CD4-positive, alpha-beta T cell treated with Interleukin-17A for 1 hour (primary cell): ENCODE results near the gene PGGT1B.
"Not testable (repeated sequence)": the region's sequence is repeated elsewhere in the genome, so short reads cannot be mapped to it uniquely, and the experiment has no call there.

ENCODE experiments used
- DNase-seq: peaks from one replicate; pipeline ENCODE4 v3.0.0-alpha.2; 2020

The PGGT1B gene

GRCh38 chr5:115257981-115258380, 4.7 kb downstream of the PGGT1B start:
- DNase-seq, result no peak

GRCh38 chr5:115249379-115249778, 13.3 kb downstream of the PGGT1B start:
- not testable (repeated sequence) for DNase-seq

GRCh38 chr5:115246361-115246991, 16.2 kb downstream of the PGGT1B start:
- peak; percentile 52 for DNase-seq

- no peak for DNase-seq
These were observed 19.3 kb downstream of the PGGT1B start for GRCh38 chr5:115243412-115243811.

GRCh38 chr5:115241881-115242642, 20.6 kb downstream of the PGGT1B start:
- no peak for DNase-seq

- no peak for DNase-seq
These were observed 25.6 kb downstream of the PGGT1B start for GRCh38 chr5:115237066-115237465.

- no peak for DNase-seq
These were observed 26.1 kb downstream of the PGGT1B start for GRCh38 chr5:115236599-115236998.

GRCh38 chr5:115231598-115231997, 31.1 kb downstream of the PGGT1B start:
- no peak for DNase-seq

GRCh38 chr5:115229606-115230005, 33.1 kb downstream of the PGGT1B start:
- DNase-seq, result no peak

GRCh38 chr5:115227281-115227680, 35.4 kb downstream of the PGGT1B start:
- DNase-seq, result no peak

GRCh38 chr5:115214541-115214940, 48.1 kb downstream of the PGGT1B start:
- no peak for DNase-seq

- peak; percentile 57 for DNase-seq
These were observed 53.4 kb downstream of the PGGT1B start for GRCh38 chr5:115209279-115209678.

GRCh38 chr5:115202952-115203351, 59.7 kb downstream of the PGGT1B start:
- no peak for DNase-seq

GRCh38 chr5:115196161-115196560, 66.5 kb downstream of the PGGT1B start:
- DNase-seq, result no peak

GRCh38 chr5:115194676-115195075, 68.0 kb downstream of the PGGT1B start:
- DNase-seq, result no peak

GRCh38 chr5:115193295-115193694, 69.4 kb downstream of the PGGT1B start:
- DNase-seq, result no peak

- no peak for DNase-seq
These were observed 70.6 kb downstream of the PGGT1B start for GRCh38 chr5:115192098-115192497.

- no peak for DNase-seq
These were observed 71.1 kb downstream of the PGGT1B start for GRCh38 chr5:115191474-115192031.

GRCh38 chr5:115190388-115190787, 72.3 kb downstream of the PGGT1B start:
- DNase-seq, result no peak

GRCh38 chr5:115189866-115190265, 72.8 kb downstream of the PGGT1B start:
- DNase-seq, result no peak

GRCh38 chr5:115186794-115187193, 75.9 kb downstream of the PGGT1B start:
- no peak for DNase-seq

GRCh38 chr5:115184770-115185169, 77.9 kb downstream of the PGGT1B start:
- no peak for DNase-seq

- DNase-seq, result no peak
These were observed 80.9 kb downstream of the PGGT1B start for GRCh38 chr5:115181757-115182156.

GRCh38 chr5:115180165-115180709, 82.4 kb downstream of the PGGT1B start:
- DNase-seq, result peak; percentile 14
